Measurements from ENCODE around the gene ENO2.

The ENO2 gene

DNA sequence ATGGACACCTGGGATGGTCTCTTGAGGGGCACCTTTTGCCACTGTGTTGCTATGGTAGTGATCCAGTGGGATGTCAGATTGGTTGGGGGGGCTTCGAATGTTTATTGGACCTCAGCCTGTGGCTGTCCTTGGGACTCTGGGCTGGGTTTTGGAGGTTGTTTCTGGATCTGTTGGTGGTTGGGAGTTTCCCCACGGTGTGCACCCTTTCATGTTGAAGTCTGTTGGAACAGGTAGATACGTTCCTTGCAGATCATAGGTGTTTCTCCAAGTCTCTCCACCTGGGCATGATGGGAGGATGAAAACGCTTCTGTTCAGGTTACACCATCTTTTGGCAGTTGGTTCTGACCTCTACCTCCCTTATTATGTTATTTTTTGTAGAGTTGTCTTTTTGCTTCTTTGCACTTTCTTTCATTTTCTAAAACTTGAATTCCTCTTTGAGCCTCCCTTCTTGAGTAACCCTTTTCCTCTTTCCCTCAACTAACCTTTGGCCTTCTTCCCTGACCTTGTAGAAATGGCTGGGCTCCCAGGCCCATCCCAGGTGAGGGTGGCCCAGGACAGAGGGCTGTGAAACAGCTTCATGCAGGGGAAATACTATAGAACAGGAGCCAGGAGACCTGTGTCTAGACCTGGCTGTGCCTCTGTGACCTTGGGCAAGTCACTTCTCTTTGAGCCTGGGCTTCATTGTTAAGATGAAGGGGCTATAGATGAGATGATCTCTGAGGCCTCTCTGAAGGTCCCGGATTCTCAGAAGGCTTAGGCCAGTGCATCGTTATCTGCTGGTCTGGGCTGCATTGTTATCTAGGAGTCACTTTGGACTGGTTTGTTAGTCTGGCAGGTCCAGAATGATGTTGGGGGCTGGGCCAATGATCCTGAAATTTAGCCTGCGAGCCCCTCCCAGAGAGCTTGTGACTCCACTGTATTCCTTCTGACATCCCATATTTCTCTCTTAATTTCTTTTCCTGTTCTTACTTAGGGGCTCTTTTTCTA lies 15.4 kb downstream of the ENO2 start:
- in situ Hi-C loops (cut with MboI; ENCODE audit: low sequenced_read_pairs) = loop anchor here (25.0 kb wide), 1 partner anchor 183 kb away; the partner anchor contains the start of gene C1RL

DNA sequence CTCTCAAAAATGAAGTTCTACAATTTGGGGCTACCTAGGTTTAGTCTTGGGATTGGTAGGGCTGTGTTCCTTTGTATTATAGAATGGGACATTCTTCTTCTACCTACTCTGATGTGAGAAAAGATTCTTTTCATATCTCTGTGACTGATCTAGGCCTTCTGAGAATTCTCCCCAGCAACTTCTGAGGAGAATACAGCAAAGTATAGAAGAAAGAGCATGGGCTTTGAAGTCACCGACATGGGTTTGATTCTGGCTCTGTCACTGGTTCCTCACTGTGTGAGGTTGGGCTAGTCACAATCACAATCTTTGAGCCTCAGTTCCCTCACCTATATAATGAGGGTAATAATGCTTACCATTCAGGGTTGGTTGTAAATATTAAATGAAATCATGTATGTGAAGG lies 18.4 kb downstream of the ENO2 start:
- in situ Hi-C loops (cut with MboI; ENCODE audit: low sequenced_read_pairs) = loop anchor here (25.0 kb wide), 1 partner anchor 180 kb away; the partner anchor contains the start of gene C1RL

DNA sequence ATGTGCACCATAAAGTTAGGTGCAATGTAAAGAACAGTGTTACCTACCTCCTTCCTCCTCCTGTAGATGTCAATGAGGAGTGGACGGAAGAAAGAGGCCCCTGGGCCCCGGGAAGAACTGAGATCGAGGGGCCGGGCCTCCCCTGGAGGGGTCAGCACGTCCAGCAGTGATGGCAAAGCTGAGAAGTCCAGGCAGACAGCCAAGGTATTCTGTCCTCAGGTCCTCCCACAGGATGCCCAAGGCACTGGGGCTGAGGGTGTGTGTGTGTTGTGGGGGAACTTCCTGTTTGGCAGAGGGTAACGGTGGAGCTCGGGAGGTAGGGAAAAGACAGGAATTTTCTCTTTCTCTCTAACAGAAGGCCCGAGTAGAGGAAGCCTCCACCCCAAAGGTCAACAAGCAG lies 19.7 kb downstream of the ENO2 start:
- in situ Hi-C loops (cut with MboI; ENCODE audit: low sequenced_read_pairs) = loop anchor here (25.0 kb wide), 1 partner anchor 178 kb away; the partner anchor contains the start of gene C1RL

DNA sequence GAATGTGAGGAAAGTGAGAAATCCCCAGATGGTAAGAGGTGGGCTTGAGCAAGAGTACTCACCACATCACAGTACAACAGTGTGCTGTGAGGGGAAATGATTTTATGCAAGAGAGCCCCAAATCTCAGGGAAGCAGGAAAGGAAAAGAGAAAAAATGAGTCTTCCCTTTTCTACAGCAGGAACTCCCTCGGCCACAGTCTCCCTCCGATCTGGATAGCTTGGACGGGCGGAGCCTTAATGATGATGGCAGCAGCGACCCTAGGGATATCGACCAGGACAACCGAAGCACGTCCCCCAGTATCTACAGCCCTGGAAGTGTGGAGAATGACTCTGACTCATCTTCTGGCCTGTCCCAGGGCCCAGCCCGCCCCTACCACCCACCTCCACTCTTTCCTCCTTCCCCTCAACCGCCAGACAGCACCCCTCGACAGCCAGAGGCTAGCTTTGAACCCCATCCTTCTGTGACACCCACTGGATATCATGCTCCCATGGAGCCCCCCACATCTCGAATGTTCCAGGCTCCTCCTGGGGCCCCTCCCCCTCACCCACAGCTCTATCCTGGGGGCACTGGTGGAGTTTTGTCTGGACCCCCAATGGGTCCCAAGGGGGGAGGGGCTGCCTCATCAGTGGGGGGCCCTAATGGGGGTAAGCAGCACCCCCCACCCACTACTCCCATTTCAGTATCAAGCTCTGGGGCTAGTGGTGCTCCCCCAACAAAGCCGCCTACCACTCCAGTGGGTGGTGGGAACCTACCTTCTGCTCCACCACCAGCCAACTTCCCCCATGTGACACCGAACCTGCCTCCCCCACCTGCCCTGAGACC lies 21.2 kb downstream of the ENO2 start:
- in situ Hi-C loops (cut with MboI; ENCODE audit: low sequenced_read_pairs) = loop anchor here (25.0 kb wide), 1 partner anchor 177 kb away; the partner anchor contains the start of gene C1RL

DNA sequence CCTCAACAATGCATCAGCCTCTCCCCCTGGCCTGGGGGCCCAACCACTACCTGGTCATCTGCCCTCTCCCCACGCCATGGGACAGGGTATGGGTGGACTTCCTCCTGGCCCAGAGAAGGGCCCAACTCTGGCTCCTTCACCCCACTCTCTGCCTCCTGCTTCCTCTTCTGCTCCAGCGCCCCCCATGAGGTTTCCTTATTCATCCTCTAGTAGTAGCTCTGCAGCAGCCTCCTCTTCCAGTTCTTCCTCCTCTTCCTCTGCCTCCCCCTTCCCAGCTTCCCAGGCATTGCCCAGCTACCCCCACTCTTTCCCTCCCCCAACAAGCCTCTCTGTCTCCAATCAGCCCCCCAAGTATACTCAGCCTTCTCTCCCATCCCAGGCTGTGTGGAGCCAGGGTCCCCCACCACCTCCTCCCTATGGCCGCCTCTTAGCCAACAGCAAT lies 21.8 kb downstream of the ENO2 start:
- in situ Hi-C loops (cut with MboI; ENCODE audit: low sequenced_read_pairs) = loop anchor here (25.0 kb wide), 1 partner anchor 176 kb away; the partner anchor contains the start of gene C1RL

DNA sequence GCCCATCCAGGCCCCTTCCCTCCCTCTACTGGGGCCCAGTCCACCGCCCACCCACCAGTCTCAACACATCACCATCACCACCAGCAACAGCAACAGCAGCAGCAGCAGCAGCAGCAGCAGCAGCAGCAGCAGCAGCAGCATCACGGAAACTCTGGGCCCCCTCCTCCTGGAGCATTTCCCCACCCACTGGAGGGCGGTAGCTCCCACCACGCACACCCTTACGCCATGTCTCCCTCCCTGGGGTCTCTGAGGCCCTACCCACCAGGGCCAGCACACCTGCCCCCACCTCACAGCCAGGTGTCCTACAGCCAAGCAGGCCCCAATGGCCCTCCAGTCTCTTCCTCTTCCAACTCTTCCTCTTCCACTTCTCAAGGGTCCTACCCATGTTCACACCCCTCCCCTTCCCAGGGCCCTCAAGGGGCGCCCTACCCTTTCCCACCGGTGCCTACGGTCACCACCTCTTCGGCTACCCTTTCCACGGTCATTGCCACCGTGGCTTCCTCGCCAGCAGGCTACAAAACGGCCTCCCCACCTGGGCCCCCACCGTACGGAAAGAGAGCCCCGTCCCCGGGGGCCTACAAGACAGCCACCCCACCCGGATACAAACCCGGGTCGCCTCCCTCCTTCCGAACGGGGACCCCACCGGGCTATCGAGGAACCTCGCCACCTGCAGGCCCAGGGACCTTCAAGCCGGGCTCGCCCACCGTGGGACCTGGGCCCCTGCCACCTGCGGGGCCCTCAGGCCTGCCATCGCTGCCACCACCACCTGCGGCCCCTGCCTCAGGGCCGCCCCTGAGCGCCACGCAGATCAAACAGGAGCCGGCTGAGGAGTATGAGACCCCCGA lies 22.5 kb downstream of the ENO2 start:
- in situ Hi-C loops (cut with MboI; ENCODE audit: low sequenced_read_pairs) = loop anchor here (25.0 kb wide), 1 partner anchor 175 kb away; the partner anchor contains the start of gene C1RL

DNA sequence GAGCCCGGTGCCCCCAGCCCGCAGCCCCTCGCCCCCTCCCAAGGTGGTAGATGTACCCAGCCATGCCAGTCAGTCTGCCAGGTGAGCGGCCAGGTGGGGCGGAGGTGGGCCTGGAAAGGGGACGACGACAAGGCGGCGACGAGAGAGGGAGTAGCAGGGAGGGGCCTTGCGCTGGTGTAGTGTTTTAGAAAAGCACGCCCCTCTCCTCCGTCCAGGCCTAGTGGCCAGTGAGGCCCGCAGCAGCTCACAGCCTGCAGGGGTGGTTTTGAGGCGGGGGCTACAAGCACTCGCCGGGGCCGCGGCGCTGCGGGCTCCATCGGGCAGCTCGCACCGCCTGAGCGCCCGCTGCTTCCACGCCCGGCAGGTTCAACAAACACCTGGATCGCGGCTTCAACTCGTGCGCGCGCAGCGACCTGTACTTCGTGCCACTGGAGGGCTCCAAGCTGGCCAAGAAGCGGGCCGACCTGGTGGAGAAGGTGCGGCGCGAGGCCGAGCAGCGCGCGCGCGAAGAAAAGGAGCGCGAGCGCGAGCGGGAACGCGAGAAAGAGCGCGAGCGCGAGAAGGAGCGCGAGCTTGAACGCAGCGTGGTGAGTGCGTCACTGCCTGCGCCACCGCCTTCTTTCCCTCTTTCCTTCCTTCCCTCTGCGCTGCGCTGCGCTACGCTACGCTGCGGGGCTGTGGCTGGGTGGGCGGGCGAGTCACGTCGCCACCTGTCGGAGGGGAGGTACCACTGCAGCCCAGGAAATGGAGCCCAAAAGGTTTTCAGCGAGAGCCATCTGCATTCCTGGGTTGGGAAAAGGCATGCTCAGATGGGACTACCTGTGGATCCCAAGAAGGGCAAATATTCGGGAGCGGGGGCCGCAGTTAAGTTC lies 23.3 kb downstream of the ENO2 start:
- in situ Hi-C loops (cut with MboI; ENCODE audit: low sequenced_read_pairs) = loop anchor here (25.0 kb wide), 1 partner anchor 175 kb away; the partner anchor contains the start of gene C1RL

DNA sequence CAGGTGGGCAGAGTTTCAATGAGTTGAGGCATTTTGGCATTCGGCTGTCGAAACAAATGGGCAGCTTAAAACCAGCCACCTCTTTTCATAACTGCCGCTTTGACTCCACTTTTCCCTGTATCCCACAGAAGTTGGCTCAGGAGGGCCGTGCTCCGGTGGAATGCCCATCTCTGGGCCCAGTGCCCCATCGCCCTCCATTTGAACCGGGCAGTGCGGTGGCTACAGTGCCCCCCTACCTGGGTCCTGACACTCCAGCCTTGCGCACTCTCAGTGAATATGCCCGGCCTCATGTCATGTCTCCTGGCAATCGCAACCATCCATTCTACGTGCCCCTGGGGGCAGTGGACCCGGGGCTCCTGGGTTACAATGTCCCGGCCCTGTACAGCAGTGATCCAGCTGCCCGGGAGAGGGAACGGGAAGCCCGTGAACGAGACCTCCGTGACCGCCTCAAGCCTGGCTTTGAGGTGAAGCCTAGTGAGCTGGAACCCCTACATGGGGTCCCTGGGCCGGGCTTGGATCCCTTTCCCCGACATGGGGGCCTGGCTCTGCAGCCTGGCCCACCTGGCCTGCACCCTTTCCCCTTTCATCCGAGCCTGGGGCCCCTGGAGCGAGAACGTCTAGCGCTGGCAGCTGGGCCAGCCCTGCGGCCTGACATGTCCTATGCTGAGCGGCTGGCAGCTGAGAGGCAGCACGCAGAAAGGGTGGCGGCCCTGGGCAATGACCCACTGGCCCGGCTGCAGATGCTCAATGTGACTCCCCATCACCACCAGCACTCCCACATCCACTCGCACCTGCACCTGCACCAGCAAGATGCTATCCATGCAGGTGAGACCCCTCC lies 24.2 kb downstream of the ENO2 start:
- in situ Hi-C loops (cut with MboI; ENCODE audit: low sequenced_read_pairs) = loop anchor here (25.0 kb wide), 1 partner anchor 174 kb away; the partner anchor contains the start of gene C1RL

DNA sequence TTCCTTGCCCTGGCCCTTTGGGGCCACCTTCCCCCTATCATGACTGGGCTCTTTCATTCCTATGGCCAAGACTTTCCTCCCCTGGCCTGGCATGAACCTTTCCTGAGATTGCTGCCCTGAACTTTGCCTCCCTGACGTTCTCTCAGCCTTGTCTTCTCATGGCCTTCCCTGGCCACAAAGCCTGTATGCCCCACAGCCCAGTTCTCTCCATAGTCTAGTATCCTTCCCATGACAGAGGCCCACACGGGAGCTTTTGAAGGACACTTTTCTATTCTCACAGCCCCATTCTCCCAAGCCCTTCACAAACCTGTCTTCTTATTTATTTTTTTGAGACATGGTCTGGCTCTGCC lies 24.8 kb downstream of the ENO2 start:
- in situ Hi-C loops (cut with MboI; ENCODE audit: low sequenced_read_pairs) = loop anchor here (25.0 kb wide), 1 partner anchor 173 kb away; the partner anchor contains the start of gene C1RL

DNA sequence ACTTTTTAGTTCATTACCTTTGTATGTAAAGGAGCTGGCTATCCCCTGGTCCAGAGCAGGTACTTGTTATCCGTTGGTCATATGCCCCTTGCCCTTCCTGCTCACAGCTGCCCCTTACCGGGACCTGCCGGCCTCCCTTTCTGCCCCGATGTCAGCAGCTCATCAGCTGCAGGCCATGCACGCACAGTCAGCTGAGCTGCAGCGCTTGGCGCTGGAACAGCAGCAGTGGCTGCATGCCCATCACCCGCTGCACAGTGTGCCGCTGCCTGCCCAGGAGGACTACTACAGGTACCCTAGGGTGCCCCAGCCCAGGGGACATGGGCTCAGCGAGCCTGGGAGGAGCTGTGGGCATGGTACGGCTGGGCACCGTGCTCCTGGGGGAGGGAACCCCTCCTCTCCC lies 26.9 kb downstream of the ENO2 start:
- in situ Hi-C loops (cut with MboI; ENCODE audit: low sequenced_read_pairs) = loop anchor here (25.0 kb wide), 1 partner anchor 171 kb away; the partner anchor contains the start of gene C1RL

DNA sequence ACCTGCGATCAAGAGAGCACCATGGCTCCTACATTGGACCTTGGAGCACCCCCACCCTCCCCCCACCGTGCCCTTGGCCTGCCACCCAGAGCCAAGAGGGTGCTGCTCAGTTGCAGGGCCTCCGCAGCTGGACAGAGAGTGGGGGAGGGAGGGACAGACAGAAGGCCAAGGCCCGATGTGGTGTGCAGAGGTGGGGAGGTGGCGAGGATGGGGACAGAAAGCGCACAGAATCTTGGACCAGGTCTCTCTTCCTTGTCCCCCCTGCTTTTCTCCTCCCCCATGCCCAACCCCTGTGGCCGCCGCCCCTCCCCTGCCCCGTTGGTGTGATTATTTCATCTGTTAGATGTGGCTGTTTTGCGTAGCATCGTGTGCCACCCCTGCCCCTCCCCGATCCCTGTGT lies 27.4 kb downstream of the ENO2 start:
- in situ Hi-C loops (cut with MboI; ENCODE audit: low sequenced_read_pairs) = loop anchor here (25.0 kb wide), 1 partner anchor 171 kb away; the partner anchor contains the start of gene C1RL

DNA sequence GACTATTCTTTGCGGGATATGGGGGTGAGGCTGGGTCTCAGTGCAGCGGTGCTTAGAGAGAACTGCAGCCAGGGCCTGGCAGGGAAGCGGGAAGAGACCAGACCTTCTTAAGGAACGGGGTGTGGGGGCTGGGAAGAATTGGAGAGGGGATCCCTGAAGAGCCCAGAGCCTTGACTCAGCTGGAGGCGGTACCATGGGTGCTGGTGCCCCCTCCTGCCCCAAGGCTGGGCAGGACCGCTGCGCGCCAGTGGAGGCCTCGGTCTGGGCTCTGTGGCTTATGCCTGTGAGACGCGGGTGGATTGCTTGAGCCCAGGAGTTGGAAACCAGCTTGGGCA lies 27.9 kb downstream of the ENO2 start:
- in situ Hi-C loops (cut with MboI; ENCODE audit: low sequenced_read_pairs) = loop anchor here (25.0 kb wide), 1 partner anchor 170 kb away; the partner anchor contains the start of gene C1RL

DNA sequence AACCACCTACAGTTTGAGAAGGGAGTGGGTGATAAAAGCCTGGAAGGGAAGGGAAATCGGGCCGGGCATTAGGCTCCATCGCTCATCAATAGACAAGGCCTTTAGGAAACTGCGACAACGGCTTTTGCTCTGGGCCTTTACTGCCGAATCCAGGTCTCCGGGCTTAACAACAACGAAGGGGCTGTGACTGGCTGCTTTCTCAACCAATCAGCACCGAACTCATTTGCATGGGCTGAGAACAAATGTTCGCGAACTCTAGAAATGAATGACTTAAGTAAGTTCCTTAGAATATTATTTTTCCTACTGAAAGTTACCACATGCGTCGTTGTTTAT lies 29.0 kb downstream of the ENO2 start:
- in situ Hi-C loops (cut with MboI; ENCODE audit: low sequenced_read_pairs) = loop anchor here (25.0 kb wide), 1 partner anchor 169 kb away; the partner anchor contains the start of gene C1RL

DNA sequence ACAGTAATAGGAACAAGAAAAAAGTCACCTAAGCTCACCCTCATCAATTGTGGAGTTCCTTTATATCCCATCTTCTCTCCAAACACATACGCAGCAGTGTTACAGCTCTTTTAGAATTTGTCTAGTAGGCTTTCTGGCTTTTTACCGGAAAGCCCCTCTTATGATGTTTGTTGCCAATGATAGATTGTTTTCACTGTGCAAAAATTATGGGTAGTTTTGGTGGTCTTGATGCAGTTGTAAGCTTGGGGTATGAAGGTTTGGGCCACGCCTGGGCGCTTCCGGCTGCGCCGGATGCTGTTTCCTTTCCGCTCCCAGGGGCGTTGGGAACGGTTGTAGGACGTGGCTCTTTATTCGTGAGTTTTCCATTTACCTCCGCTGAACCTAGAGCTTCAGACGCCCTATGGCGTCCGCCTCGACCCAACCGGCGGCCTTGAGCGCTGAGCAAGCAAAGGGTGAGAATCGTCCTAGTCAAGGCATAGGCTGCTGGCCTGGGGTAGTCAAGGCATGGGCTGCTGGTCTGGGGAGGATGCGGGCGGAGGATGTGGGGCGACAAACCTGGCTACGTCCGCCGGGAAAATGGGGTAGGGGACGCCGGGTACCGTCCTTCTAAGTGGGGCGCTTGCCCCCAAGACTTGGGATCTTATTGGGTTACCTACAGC lies 29.5 kb downstream of the ENO2 start, which contains the start of the genes C12orf57 and RNU7-1:
Gene C12orf57 (plus strand): TSS at position 301 of the 659 bp plus-strand sequence. CDS start 100 bp downstream, at position 401.
Gene RNU7-1 (plus strand): TSS at position 95 of the 659 bp plus-strand sequence.
- in situ Hi-C loops (cut with MboI; ENCODE audit: low sequenced_read_pairs) = loop anchor here (25.0 kb wide), 1 partner anchor 168 kb away; the partner anchor contains the start of gene C1RL

DNA sequence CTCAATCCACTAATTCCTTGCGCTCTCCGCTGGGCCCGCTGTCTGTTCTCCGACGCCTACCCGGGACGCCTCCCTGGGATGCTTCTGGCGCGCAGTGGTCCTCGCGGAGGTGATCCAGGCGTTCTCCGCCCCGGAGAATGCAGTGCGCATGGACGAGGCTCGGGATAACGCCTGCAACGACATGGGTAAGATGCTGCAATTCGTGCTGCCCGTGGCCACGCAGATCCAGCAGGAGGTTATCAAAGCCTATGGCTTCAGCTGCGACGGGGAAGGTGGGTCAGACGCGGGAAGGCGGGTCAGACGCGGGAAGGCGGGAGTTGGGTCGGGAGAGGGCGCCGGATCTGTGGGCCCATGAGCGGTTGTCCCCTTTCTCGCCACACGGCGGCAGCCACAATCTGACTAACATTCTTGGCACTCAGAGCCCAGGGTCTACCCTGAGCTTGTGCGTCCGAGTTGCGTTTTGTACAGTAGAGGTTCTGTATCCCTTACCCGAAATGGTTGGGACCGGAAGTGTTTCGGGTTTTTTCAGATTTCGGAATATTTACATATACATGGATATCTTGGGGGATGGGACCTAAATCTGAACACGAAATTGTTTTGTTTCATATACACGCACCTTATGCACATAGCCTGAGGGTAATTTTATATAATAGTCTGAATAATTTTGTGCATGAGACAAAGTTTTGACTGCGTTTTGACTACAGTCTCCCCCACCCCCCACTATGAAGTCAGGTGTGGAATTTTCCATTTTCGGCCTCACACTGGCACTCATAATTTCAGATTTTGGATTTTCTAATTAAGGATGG lies 30.2 kb downstream of the ENO2 start:
- in situ Hi-C loops (cut with MboI; ENCODE audit: low sequenced_read_pairs) = loop anchor here (25.0 kb wide), 1 partner anchor 168 kb away; the partner anchor contains the start of gene C1RL

DNA sequence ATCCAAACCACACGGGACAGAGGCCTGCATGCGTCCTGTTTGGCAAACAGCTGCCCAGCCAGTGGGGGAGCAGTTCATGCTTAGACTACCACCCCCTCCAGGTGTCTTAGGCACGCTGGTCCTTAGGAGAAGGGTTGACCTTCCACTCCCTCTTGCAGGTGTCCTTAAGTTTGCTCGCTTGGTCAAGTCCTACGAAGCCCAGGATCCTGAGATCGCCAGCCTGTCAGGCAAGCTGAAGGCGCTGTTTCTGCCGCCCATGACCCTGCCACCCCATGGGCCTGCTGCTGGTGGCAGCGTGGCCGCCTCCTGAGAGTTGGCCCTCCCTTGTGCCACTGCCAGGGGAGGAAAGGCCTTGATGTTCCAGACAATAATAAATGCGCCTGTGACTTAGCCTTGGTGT lies 31.2 kb downstream of the ENO2 start:
- in situ Hi-C loops (cut with MboI; ENCODE audit: low sequenced_read_pairs) = loop anchor here (25.0 kb wide), 1 partner anchor 167 kb away; the partner anchor contains the start of gene C1RL

Measured in HL-60/S4 (cell line).